Mononuclear cell (primary cell): Measurements from ENCODE around the gene P4HA2. TPM values are rescaled to one million over a fixed set of nuclear protein-coding genes. Genes with fewer than 3 reads are reported as not detected.

Experiments used
- H3K27me3 ChIP-seq: 2 replicates; pipeline ENCODE4 v1.6.0; 2011; ENCODE audit warnings: low read length, control low read depth; ENCODE audit not compliant: insufficient read depth
- H3K4me1 ChIP-seq: 2 replicates; pipeline ENCODE4 v1.5.1; 2011; ENCODE audit warnings: mild to moderate bottlenecking, low read length, control low read depth; ENCODE audit not compliant: insufficient read depth
- H3K4me3 ChIP-seq: 2 replicates; pipeline ENCODE4 v1.5.1; 2011; ENCODE audit warnings: mild to moderate bottlenecking, low read length, moderate library complexity
- H3K9me3 ChIP-seq: 2 replicates; pipeline ENCODE4 v1.5.1; 2011; ENCODE audit warnings: low read depth, mild to moderate bottlenecking, control low read depth, low read length
- total RNA-seq: library from RNA; depleted of rRNA; stranded (reverse); fragments of >200 nt; gene quantifications from one replicate; pipeline ENCODE4 v1.2.3, GENCODE V29; 2012

P4HA2 gene
- total RNA-seq, 1 donor = 0.31 TPM

DNA sequence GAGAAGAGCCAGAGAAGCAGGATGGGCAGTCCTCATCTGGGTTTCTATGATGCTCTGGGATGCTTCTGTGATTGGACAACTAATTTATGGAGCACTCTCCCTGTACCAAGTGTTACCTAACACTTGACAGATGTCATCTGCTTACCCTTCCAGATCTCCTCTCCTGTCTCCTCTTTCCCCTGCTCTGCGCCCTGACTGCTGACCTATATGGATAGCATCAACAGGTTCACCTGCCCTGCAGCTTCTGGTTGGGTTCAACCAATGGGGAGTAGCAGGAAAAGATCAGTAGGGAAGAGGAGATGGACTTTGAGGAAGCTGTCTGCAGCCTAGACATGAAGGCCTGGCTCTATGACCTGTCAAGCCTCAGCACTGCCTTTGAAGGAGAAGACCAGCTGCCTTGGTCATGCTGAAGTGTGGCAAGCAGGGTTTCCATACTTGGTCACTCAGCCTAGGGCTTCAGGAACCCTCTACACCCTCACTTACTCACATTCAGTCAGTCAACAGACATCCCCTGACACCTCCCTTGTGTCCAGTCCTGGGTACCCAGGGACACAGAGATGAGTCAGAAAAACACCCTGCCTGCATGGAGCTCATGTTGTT, 11.3 kb upstream of the P4HA2 start:
- Histone ChIP-seq H3K4me1 (no peaks in the 10 kb centered on the region), H3K9me3 (no peaks in the 10 kb centered on the region), H3K27me3 (no peaks in the 10 kb centered on the region), H3K4me3 (no peak overlapping the region)

- H3K27me3 ChIP-seq = no peaks in the 10 kb centered on the region
- no peak overlapping the region for H3K4me3 ChIP-seq
- H3K9me3 ChIP-seq = no peaks in the 10 kb centered on the region
- no peaks in the 10 kb centered on the region for H3K4me1 ChIP-seq
These were observed 10.6 kb upstream of the P4HA2 start for GRCh38 chr5:132238169-132238744.

DNA sequence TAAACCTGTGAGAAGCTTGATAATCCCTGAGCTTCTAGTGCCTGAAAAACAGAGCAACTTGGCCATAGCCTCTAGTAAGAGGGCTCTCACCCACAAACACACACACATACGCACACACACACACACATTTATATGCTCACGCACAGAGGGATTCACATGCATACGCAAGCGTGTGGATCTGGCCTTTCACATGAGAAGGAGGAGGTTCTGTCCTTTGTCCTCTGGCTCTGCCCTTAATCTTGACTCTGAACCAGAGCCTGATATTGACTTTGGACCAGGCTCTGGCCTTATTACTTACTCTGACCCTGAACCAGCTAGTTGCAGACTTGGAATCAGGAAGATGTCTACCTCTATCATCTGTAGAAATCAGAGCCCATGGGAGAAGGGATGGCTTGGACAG, 10.0 kb upstream of the P4HA2 start:
- H3K27me3 ChIP-seq = no peaks in the 10 kb centered on the region
- no peaks in the 10 kb centered on the region for H3K9me3 ChIP-seq
- H3K4me3 ChIP-seq = no peak overlapping the region
- no peaks in the 10 kb centered on the region for H3K4me1 ChIP-seq

DNA sequence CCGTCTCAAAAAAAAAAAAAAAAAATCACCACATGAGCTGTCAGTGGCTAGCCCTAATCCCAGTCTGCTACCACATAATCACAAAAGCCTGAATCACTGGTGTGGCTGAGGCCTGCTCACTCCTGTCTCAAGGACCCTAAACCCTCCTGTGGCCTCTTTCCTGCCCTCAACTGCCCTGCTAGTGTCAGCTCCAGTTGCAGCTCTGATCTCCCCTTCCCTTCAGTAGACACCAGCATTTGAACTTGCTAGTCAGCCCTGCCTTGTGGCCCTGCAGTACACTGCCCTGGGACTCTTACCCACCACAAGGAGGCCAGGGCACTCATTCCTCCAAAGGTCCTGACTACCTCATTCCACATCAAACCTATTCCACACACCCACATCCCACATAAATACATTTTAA, 9.5 kb upstream of the P4HA2 start:
- H3K27me3 ChIP-seq = no peaks in the 10 kb centered on the region
- H3K4me1 ChIP-seq = no peaks in the 10 kb centered on the region
- no peaks in the 10 kb centered on the region for H3K9me3 ChIP-seq
- no peak overlapping the region for H3K4me3 ChIP-seq

DNA sequence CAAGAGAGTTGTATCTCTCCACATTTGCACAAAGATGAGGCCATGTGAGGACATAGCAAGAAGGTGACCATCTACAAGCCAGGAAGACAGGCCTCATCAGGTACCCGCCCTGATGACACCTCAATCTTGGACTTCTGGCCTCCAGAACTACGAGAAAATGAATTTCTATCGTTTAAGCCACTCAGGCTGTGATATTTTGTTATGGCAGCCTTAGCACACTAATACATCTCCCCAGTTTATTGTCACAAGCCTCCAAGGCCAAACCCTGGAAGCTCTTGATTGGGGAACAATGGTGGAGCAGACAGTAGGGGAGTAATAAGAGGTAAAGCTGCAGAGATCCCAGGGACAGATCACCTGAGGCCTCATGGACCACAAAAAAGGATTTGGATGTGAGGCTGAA, 7.7 kb upstream of the P4HA2 start:
- no peaks in the 10 kb centered on the region for H3K27me3 ChIP-seq
- no peaks in the 10 kb centered on the region for H3K4me1 ChIP-seq
- no peak overlapping the region for H3K4me3 ChIP-seq
- no peaks in the 10 kb centered on the region for H3K9me3 ChIP-seq

DNA sequence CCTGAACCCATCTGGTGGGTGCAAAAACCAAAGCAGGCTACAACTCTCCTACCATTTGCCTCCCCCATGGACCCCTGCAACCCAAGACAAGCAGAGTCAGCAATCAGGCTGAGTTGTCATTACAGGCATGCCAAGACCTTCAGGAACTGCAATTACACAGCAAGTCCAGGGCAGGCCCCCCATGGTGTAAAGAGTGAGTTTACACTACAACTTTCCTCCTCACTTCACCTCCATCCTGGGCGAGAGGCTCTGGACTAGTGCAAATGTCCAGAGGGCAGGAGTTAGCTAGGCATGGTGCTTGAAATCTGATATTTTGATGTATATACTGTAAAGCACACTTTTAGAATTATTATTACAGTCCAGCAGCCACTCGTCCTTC, 7.0 kb upstream of the P4HA2 start:
- Histone ChIP-seq H3K4me3 (no peak overlapping the region), H3K4me1 (no peaks in the 10 kb centered on the region), H3K9me3 (no peaks in the 10 kb centered on the region), H3K27me3 (no peaks in the 10 kb centered on the region)

- Histone ChIP-seq H3K4me1 (no peaks in the 10 kb centered on the region), H3K4me3 (no peak overlapping the region), H3K9me3 (no peaks in the 10 kb centered on the region), H3K27me3 (no peaks in the 10 kb centered on the region)
These were observed 6.4 kb upstream of the P4HA2 start for GRCh38 chr5:132233811-132234683.

GRCh38 chr5:132233081-132233480, 5.4 kb upstream of the P4HA2 start:
- no peaks in the 10 kb centered on the region for H3K9me3 ChIP-seq
- peaks cover 2% of the 10 kb centered on the region for H3K4me1 ChIP-seq
- H3K27me3 ChIP-seq = peaks cover 2% of the 10 kb centered on the region
- no peak overlapping the region for H3K4me3 ChIP-seq

- Histone ChIP-seq H3K4me1 (peaks cover 6% of the 10 kb centered on the region), H3K27me3 (peaks cover 2% of the 10 kb centered on the region), H3K9me3 (no peaks in the 10 kb centered on the region), H3K4me3 (no peak overlapping the region)
These were observed 4.8 kb upstream of the P4HA2 start for GRCh38 chr5:132232465-132232864.

- peaks cover 12% of the 10 kb centered on the region for H3K4me1 ChIP-seq
These were observed 3.2 kb upstream of the P4HA2 start for GRCh38 chr5:132230871-132231270.

DNA sequence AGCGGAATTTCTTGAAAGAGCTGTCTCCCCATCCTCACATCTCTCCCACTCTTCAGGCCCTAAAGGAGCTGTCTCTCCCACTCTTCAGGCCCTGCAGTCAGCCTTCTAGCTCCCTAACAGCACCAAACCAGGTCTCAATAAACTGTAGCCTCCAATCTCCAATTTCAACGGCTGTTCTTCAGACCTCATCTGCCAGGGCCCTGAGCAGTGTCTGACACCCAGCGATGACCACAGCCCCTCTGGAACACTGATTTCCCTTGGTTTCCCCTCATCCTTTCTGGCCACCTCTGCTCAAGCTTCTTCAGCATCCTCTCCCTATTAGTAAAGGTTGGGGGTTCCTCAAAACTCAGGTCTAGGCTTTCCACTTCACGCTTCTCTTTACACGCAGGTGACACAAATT, 1.6 kb upstream of the P4HA2 start:
- H3K4me1 ChIP-seq = peaks cover 12% of the 10 kb centered on the region
- H3K9me3 ChIP-seq = no peaks in the 10 kb centered on the region
- peaks cover 9% of the 10 kb centered on the region for H3K27me3 ChIP-seq
- H3K4me3 ChIP-seq = no peak overlapping the region

More at GRCh38 chr5:132230871-132231270, 3.2 kb upstream of the P4HA2 start:
- Histone ChIP-seq H3K27me3 (peaks cover 9% of the 10 kb centered on the region), H3K4me3 (no peak overlapping the region), H3K9me3 (no peaks in the 10 kb centered on the region)

DNA sequence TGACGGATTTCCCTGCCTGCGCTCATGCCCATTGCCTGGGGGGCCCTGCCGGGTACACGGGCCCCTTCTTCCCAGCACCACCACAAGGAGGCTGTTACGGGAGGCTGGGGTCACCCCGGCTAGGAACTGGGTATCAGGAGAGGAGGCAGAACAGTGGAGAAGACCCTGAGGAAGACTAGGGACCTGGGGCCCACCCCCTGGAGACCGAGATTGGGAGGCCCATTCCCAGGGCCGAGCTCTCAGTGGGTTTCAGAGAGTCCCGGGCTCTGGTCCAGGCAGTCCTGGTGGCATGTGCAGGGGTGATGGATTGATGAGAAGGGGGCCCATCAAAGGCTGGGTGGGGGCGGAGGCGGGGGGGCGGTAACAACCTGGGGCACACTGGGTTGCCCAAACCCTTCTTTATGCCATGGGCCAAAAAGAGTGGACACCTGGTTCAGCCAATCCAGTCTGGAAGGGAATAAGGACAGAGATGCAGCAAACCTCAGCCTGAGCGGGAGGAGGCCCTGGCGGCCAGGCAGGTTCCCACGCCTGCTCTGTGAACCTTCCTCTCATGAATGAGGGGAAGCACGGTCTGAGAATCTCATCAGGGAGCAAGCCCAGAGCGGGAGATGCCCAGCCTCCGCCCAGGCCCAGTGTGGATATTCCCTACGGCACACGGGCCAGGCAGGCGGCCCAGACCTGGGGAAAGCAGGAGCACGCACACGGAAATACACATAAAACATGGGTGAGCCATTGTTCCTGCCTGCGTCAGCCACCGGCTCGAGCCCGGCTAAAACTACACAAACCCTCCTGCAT, 785 bp upstream of the P4HA2 start:
- peak overlapping the region; percentile 36 for H3K4me3 ChIP-seq
- no peaks in the 10 kb centered on the region for H3K9me3 ChIP-seq
- peaks cover 12% of the 10 kb centered on the region for H3K4me1 ChIP-seq
- peaks cover 9% of the 10 kb centered on the region for H3K27me3 ChIP-seq

DNA sequence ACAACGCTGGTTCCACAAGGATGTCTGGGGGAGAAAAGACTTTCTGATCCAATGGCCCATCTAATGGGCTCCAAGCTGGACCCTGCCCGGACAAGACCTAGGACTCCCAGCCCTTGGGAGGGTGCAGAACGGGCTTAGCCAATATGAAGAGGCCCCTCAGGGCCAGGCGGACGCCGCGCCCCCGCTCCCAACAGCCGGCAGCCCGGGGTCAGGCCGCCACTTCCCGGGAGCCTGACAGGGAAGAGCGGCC, 493 bp downstream of the P4HA2 start:
- H3K4me3 ChIP-seq = peak overlapping the region; percentile 36
- H3K9me3 ChIP-seq = no peaks in the 10 kb centered on the region

GRCh38 chr5:132226516-132227234, 978 bp downstream of the P4HA2 start:
- peaks cover 9% of the 10 kb centered on the region for H3K27me3 ChIP-seq
- H3K9me3 ChIP-seq = no peaks in the 10 kb centered on the region
- H3K4me3 ChIP-seq = no peak overlapping the region
- H3K4me1 ChIP-seq = peaks cover 12% of the 10 kb centered on the region

More for the DNA sequence above, 493 bp downstream of the P4HA2 start:
- Histone ChIP-seq H3K4me1 (peaks cover 12% of the 10 kb centered on the region), H3K27me3 (peaks cover 9% of the 10 kb centered on the region)
